MCF 10A (cell line): ENCODE data around the gene MRPS24. TPM values are rescaled to one million over a fixed set of nuclear protein-coding genes. Genes with fewer than 3 reads are reported as not detected.
A peak's percentile ranks its signal among the peaks of the same experiment; 100 is the strongest.
"Not testable (repeated sequence)": the region's sequence is repeated elsewhere in the genome, so short reads cannot be mapped to it uniquely, and the experiment has no call there.

Experiments
- BruUV-seq: library from RNA; stranded (reverse); fragments of 400-500 nt; replicated peaks from 2 replicates; lab custom pipeline; 2021; lab: Mats Ljungman, UMichigan
- CTCF ChIA-PET: fragments of 300-600 bp; sonication (Branson Sonifier 250); formaldehyde crosslinking; extraction: SDS; loops from one replicate; lab custom pipeline; 2021; ENCODE audit warnings: antibody characterized with exemption, inconsistent platforms; lab: Yijun Ruan, JAX
- POLR2A ChIA-PET: fragments of 300-600, 350-650 bp; sonication (Branson Sonifier 250); formaldehyde crosslinking; extraction: SDS; loops from one replicate; lab custom pipeline; 2020; ENCODE audit warnings: antibody characterized with exemption, inconsistent platforms; lab: Yijun Ruan, JAX
- DNase-seq: peaks from one replicate; pipeline ENCODE4 v3.0.0-alpha.2; 2018; ENCODE audit not compliant: unreplicated experiment
- H3K27ac Mint-ChIP-seq: one replicate; pipeline ENCODE4 v1.8.0; 2022; ENCODE audit warnings: mild to moderate bottlenecking, low read depth, mixed read lengths; ENCODE audit not compliant: unreplicated experiment
- H3K27me3 Mint-ChIP-seq: one replicate; pipeline ENCODE4 v1.8.0; 2022; ENCODE audit warnings: mixed read lengths; ENCODE audit not compliant: insufficient read depth, unreplicated experiment
- H3K36me3 Mint-ChIP-seq: one replicate; pipeline ENCODE4 v1.8.0; 2022; ENCODE audit warnings: mild to moderate bottlenecking, moderate library complexity, mixed read lengths; ENCODE audit not compliant: insufficient read depth, unreplicated experiment
- H3K4me1 Mint-ChIP-seq: one replicate; pipeline ENCODE4 v1.8.0; 2022; ENCODE audit warnings: mixed read lengths; ENCODE audit not compliant: insufficient read depth, unreplicated experiment
- H3K4me3 Mint-ChIP-seq: one replicate; pipeline ENCODE4 v1.8.0; 2022; ENCODE audit warnings: mild to moderate bottlenecking, moderate library complexity, mixed read lengths; ENCODE audit not compliant: unreplicated experiment
- H3K9me3 Mint-ChIP-seq: one replicate; pipeline ENCODE4 v1.8.0; 2022; ENCODE audit warnings: mixed read lengths; ENCODE audit not compliant: unreplicated experiment
- intact Hi-C: fragments of 100-400 bp; cut with micrococcal nuclease; formaldehyde crosslinking; loops from 2 replicates; pipeline ENCODE4 v1.14.1; 2022
- total RNA-seq: library from RNA; stranded (reverse); gene quantifications from 2 replicates; pipeline ENCODE4 v1.2.3, GENCODE V29; 2022
- TF ChIP-seq, protein P1 (sequence below): fragments of 200-600 bp; IDR thresholded peaks from one replicate; pipeline ENCODE4 v1.8.0; 2022; ENCODE audit warnings: antibody characterized with exemption, mild to moderate bottlenecking; ENCODE audit not compliant: unreplicated experiment

Gene MRPS24
- total RNA-seq, 1 experiment from 2014 or later: 188 TPM

DNA sequence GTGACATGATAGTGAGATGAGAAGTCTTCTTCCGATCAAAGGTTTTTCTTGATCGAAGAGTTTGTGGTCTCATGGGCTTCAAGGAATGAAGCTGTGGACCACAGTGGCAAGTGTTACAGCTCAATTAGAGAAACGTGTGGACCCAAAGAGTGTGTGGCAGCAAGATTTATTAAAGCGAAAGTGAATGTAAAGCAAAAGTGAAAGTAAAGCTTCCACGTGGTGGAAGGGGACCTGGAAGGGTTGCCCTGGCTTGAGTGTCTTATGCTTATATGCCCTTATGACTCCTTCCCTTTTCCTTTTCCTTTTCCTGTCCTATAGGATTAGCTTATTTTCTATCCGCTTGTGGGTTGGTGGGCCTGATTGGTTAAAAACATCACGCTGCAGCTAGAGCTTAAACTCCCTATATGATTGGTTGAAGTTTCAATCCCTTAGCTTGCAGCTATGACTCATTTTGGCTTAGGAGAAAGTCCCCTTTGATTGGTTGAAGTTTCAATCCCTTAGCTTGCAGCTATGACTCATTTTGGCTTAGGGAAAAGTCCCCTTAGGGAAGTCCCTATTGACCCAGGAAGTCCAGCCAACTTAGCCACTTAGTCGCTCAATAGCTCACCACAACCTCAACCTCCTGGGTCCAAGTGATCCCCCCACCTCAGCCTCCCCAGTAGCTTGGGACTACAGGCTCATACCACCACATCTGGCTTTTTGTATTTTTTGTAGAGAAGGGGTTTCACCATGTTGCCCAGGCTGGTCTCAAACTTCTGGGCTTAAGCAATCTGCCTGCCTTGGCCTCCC is 34.7 kb downstream of the MRPS24 start:
- TF ChIP-seq, protein P1, sequence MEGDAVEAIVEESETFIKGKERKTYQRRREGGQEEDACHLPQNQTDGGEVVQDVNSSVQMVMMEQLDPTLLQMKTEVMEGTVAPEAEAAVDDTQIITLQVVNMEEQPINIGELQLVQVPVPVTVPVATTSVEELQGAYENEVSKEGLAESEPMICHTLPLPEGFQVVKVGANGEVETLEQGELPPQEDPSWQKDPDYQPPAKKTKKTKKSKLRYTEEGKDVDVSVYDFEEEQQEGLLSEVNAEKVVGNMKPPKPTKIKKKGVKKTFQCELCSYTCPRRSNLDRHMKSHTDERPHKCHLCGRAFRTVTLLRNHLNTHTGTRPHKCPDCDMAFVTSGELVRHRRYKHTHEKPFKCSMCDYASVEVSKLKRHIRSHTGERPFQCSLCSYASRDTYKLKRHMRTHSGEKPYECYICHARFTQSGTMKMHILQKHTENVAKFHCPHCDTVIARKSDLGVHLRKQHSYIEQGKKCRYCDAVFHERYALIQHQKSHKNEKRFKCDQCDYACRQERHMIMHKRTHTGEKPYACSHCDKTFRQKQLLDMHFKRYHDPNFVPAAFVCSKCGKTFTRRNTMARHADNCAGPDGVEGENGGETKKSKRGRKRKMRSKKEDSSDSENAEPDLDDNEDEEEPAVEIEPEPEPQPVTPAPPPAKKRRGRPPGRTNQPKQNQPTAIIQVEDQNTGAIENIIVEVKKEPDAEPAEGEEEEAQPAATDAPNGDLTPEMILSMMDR: no peak
- no peak overlapping the region for H3K4me3 Mint-ChIP-seq
- no peaks in the 10 kb centered on the region for H3K4me1 Mint-ChIP-seq
- DNase-seq: peak; percentile 18
- no peaks in the 10 kb centered on the region for H3K9me3 Mint-ChIP-seq
- CTCF ChIA-PET: interaction anchor here (0.6 to 7.4 kb wide), 8 partner anchors 105 to 893 kb away, joined by 3 to 84 read pairs (median 4); partner anchors contain the start of genes COA1 and STK17A
- POLR2A ChIA-PET: interaction anchor here (0.7 to 1.8 kb wide), 4 partner anchors 14 to 256 kb away, joined by 3 to 4 read pairs (median 3); partner anchors contain the start of gene MRPS24
- BruUV-seq: no TSS peak
- H3K27ac Mint-ChIP-seq: no peak overlapping the region
- intact Hi-C loops: loop anchor here (5.0 to 10.0 kb wide), 2 partner anchors 380 to 572 kb away; no protein-coding TSS in a partner anchor
- no peaks in the 10 kb centered on the region for H3K36me3 Mint-ChIP-seq
- H3K27me3 Mint-ChIP-seq: peaks cover under 1% of the 10 kb centered on the region

DNA sequence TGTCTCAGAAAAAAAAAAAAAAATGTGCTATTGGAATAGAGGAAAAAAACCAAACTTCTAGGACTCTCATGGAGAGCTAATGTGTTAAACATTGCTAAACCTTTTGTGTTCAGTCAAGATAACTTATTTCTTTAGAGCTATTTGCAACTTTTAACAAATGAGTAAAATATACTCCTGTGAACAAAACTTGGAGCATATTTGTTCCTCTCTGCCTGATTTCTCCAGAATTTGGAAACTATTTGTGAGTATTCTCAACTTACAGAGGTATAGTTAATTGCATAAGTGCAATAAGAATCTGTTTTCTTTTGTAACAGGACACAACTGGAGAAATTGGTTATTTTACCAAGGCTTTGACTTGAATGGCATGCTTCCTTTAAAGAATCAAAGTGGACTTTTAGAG is 38.4 kb downstream of the MRPS24 start:
- H3K9me3 Mint-ChIP-seq, H3K36me3 Mint-ChIP-seq, H3K4me1 Mint-ChIP-seq, POLR2A ChIA-PET, H3K27ac Mint-ChIP-seq, DNase-seq, H3K4me3 Mint-ChIP-seq, BruUV-seq: not testable (repeated sequence)
- CTCF ChIA-PET: interaction anchor here (4.0 kb wide), 1 partner anchor 8 kb away, joined by 29 read pairs; no protein-coding TSS in a partner anchor
- intact Hi-C loops: loop anchor here (10.0 kb wide), 1 partner anchor 376 kb away; no protein-coding TSS in a partner anchor
- peaks cover 33% of the 10 kb centered on the region for H3K27me3 Mint-ChIP-seq

DNA sequence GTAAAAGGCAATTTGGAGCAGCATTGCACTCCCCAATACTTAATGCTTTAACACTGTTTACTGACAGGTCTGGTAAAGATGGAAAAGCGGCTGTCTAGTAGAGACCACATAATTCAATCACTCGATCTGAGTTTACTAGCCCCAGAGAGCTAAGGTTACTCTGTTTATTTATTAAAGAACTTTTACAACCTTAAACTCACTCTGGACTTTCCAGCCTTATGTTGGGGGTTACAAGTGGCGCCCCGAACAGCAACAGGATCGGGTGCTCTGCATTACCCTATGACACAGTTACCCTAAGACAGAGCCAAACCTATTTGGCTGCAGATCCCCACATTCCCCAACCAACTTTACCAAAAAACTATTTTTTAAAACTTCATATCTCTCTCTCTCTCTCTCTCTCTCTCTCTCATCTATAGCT is 43.9 kb downstream of the MRPS24 start:
- DNase-seq: no peak
- Mint-ChIP-seq H3K4me1 (no peaks in the 10 kb centered on the region), H3K27me3 (peaks cover 56% of the 10 kb centered on the region), H3K9me3 (no peaks in the 10 kb centered on the region), H3K36me3 (no peaks in the 10 kb centered on the region), H3K4me3 (no peak overlapping the region), H3K27ac (no peak overlapping the region)
- intact Hi-C loops: no loop called here
- CTCF ChIA-PET: interaction anchor here (0.6 to 1.9 kb wide), 8 partner anchors 13 to 1883 kb away, joined by 3 to 6 read pairs (median 4); no protein-coding TSS in a partner anchor
- POLR2A ChIA-PET: interaction anchor here (0.6 to 1.8 kb wide), 4 partner anchors 13 to 134 kb away, joined by 3 to 6 read pairs (median 4); no protein-coding TSS in a partner anchor
- BruUV-seq: no TSS peak
- TF ChIP-seq, protein P1: no peak

DNA sequence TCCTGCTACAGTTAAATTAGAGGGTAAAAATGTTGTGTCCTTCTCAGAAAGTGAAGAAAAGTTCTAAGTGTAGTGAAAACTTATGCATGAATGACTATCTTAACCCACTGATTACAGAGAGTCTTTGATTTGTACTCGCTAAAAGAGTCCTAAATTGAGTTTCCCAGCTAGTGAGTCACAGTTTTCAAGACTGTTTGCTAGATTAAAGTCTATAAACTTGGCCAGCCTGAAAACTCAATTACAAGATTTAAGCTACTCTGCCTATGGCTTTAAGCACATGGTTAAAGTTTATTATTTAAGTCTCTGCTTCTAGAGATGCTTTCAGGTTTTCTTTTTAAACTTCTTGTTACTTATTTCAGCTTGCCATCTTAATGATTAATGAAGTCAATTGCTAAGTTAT is 44.4 kb downstream of the MRPS24 start:
- no TSS peak for BruUV-seq
- Mint-ChIP-seq H3K36me3 (no peaks in the 10 kb centered on the region), H3K27ac (no peak overlapping the region), H3K9me3 (no peaks in the 10 kb centered on the region), H3K4me3 (no peak overlapping the region), H3K27me3 (peaks cover 56% of the 10 kb centered on the region), H3K4me1 (no peaks in the 10 kb centered on the region)
- POLR2A ChIA-PET: interaction anchor here (0.6 to 1.8 kb wide), 4 partner anchors 13 to 135 kb away, joined by 3 to 6 read pairs (median 4); no protein-coding TSS in a partner anchor
- TF ChIP-seq, protein P1: no peak
- no peak for DNase-seq
- intact Hi-C loops: no loop called here
- CTCF ChIA-PET: interaction anchor here (0.7 to 1.9 kb wide), 5 partner anchors 13 to 1883 kb away, joined by 3 to 6 read pairs (median 5); no protein-coding TSS in a partner anchor

DNA sequence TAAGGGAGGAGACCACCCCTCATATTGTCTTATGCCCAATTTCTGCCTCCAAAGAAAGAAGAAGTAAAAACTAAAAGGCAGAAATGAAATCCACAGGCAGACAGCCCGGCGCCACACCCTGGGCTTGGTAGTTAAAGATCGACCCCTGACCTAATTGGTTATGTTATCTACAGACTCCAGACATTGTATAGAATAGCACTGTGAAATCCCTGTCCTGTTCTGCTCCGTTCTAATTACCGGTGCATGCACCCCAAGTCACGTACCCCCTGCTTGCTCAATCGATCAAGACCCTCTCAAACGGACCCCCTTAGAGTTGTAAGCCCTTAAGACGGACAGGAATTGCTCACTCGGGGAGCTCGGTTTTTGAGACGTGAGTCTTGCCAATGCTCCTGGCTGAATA is 44.8 kb downstream of the MRPS24 start:
- H3K4me3 Mint-ChIP-seq, H3K9me3 Mint-ChIP-seq, H3K4me1 Mint-ChIP-seq, H3K27ac Mint-ChIP-seq, DNase-seq, H3K36me3 Mint-ChIP-seq, intact Hi-C loops, BruUV-seq: not testable (repeated sequence)
- CTCF ChIA-PET: interaction anchor here (1.4 kb wide), 1 partner anchor 14 kb away, joined by 5 read pairs; no protein-coding TSS in a partner anchor
- POLR2A ChIA-PET: interaction anchor here (1.8 kb wide), 1 partner anchor 14 kb away, joined by 6 read pairs; no protein-coding TSS in a partner anchor
- peaks cover 53% of the 10 kb centered on the region for H3K27me3 Mint-ChIP-seq
